Suppressor macrophage treated with lipopolysaccharide for 1 hour (primary cell): ENCODE measurements around the gene GRID1.

Experiments
- DNase-seq, 3 donors: peaks; one replicate each; pipeline ENCODE4 v3.0.0-alpha.2; 2020 to 2022

GRID1 gene

GRCh38 chr10:85661123-85661522, 705.5 kb downstream of the GRID1 start:
- no peak for DNase-seq

- no peak for DNase-seq
Measured at GRCh38 chr10:85659331-85659730, 707.3 kb downstream of the GRID1 start.

GRCh38 chr10:85658518-85658917, 708.1 kb downstream of the GRID1 start:
- DNase-seq: no peak

- DNase-seq: no peak
Measured at GRCh38 chr10:85657476-85658113, 709.0 kb downstream of the GRID1 start.

- no peak for DNase-seq
Measured at GRCh38 chr10:85655411-85655810, 711.2 kb downstream of the GRID1 start.

GRCh38 chr10:85651497-85651882, 715.1 kb downstream of the GRID1 start:
- no peak for DNase-seq

GRCh38 chr10:85650791-85651496, 715.7 kb downstream of the GRID1 start:
- DNase-seq: no peak

- no peak for DNase-seq
Measured at GRCh38 chr10:85649461-85649860, 717.1 kb downstream of the GRID1 start.

GRCh38 chr10:85648279-85648754, 718.3 kb downstream of the GRID1 start:
- no peak for DNase-seq

GRCh38 chr10:85647741-85648140, 718.9 kb downstream of the GRID1 start:
- no peak for DNase-seq

- no peak for DNase-seq
Measured at GRCh38 chr10:85645926-85646711, 720.5 kb downstream of the GRID1 start.

GRCh38 chr10:85645053-85645452, 721.5 kb downstream of the GRID1 start:
- DNase-seq: no peak

- DNase-seq: no peak
Measured at GRCh38 chr10:85643845-85644525, 722.6 kb downstream of the GRID1 start.

- no peak for DNase-seq
Measured at GRCh38 chr10:85643171-85643844, 723.3 kb downstream of the GRID1 start.

- DNase-seq: no peak
Measured at GRCh38 chr10:85642421-85643170, 724.0 kb downstream of the GRID1 start.

- DNase-seq: no peak
Measured at GRCh38 chr10:85642082-85642420, 724.5 kb downstream of the GRID1 start.

- DNase-seq: no peak
Measured at GRCh38 chr10:85641479-85642009, 725.1 kb downstream of the GRID1 start.

GRCh38 chr10:85638797-85639196, 727.8 kb downstream of the GRID1 start:
- DNase-seq: no peak

- DNase-seq: no peak
Measured at GRCh38 chr10:85635650-85636049, 730.9 kb downstream of the GRID1 start.

- DNase-seq: no peak
Measured at GRCh38 chr10:85624511-85624910, 742.1 kb downstream of the GRID1 start.

- DNase-seq: no peak
Measured at GRCh38 chr10:85623758-85624157, 742.8 kb downstream of the GRID1 start.

- no peak for DNase-seq
Measured at GRCh38 chr10:85623342-85623741, 743.3 kb downstream of the GRID1 start.
